ENCODE data around the gene TP73.

The TP73 gene

GRCh38 chr1:3687504-3687903 is 35.2 kb downstream of the TP73 start:
- Histone ChIP-seq H3K4me2 (ENCODE audit: low read length) (peak overlapping the region; percentile 70), H3K4me1 (ENCODE audit: low read length) (peaks cover 41% of the 10 kb centered on the region), H3K9me3 (ENCODE audit: insufficient read depth, low read length) (no peaks in the 10 kb centered on the region), H3K4me3 (ENCODE audit: low read length) (peak overlapping the region; percentile 65; the same call in 1 of the 2 replicates), H3K36me3 (replicated peaks; ENCODE audit: low read depth, low read length) (no peaks in the 10 kb centered on the region), H3K27ac (ENCODE audit: low read length) (no peak overlapping the region), H3K27me3 (ENCODE audit: low read depth, low read length) (peaks cover 5% of the 10 kb centered on the region), H3K9ac (ENCODE audit: low read length) (peak overlapping the region; percentile 61; the same call in 1 of the 2 replicates), H2AFZ (ENCODE audit: low read depth, low read length) (no peak overlapping the region), H3K79me2 (ENCODE audit: low read length) (no peaks in the 10 kb centered on the region), H4K20me1 (ENCODE audit: insufficient read depth, low read length) (no peaks in the 10 kb centered on the region)
- no peak for TF ChIP-seq CTCF (IDR thresholded peaks at IDR 0.05; ENCODE audit: low read depth, low read length)
- no peak for TF ChIP-seq EZH2phosphoT487 (IDR thresholded peaks at IDR 0.05; ENCODE audit: low read depth)

- Histone ChIP-seq H3K4me1 (ENCODE audit: low read length) (peaks cover 47% of the 10 kb centered on the region), H2AFZ (ENCODE audit: low read depth, low read length) (no peak overlapping the region), H3K9me3 (ENCODE audit: insufficient read depth, low read length) (no peaks in the 10 kb centered on the region), H3K27ac (ENCODE audit: low read length) (peak overlapping the region; percentile 49; the same call in 1 of the 2 replicates), H4K20me1 (ENCODE audit: insufficient read depth, low read length) (no peaks in the 10 kb centered on the region), H3K79me2 (ENCODE audit: low read length) (no peaks in the 10 kb centered on the region), H3K36me3 (replicated peaks; ENCODE audit: low read depth, low read length) (no peaks in the 10 kb centered on the region), H3K27me3 (ENCODE audit: low read depth, low read length) (peaks cover 5% of the 10 kb centered on the region), H3K4me3 (ENCODE audit: low read length) (peak overlapping the region; percentile 65), H3K9ac (ENCODE audit: low read length) (peak overlapping the region; percentile 61; the same call in 1 of the 2 replicates), H3K4me2 (ENCODE audit: low read length) (peak overlapping the region; percentile 70)
- TF ChIP-seq EZH2phosphoT487 (IDR thresholded peaks at IDR 0.05; ENCODE audit: low read depth) = no peak
- TF ChIP-seq CTCF (IDR thresholded peaks at IDR 0.05; ENCODE audit: low read depth, low read length) = no peak
Observed at GRCh38 chr1:3688356-3689137, 36.2 kb downstream of the TP73 start.

- peak overlapping the region; percentile 65; the same call in 1 of the 2 replicates for H3K4me3 ChIP-seq (ENCODE audit: low read length)
- TF ChIP-seq EZH2phosphoT487 (IDR thresholded peaks at IDR 0.05; ENCODE audit: low read depth) (no peak), CTCF (IDR thresholded peaks at IDR 0.05; ENCODE audit: low read depth, low read length) (no peak)
- no peaks in the 10 kb centered on the region for H3K36me3 ChIP-seq (replicated peaks; ENCODE audit: low read depth, low read length)
- peak overlapping the region; percentile 37; the same call in 1 of the 2 replicates for H3K9ac ChIP-seq (ENCODE audit: low read length)
- peaks cover 5% of the 10 kb centered on the region for H3K27me3 ChIP-seq (ENCODE audit: low read depth, low read length)
- H3K79me2 ChIP-seq (ENCODE audit: low read length) = no peaks in the 10 kb centered on the region
- H2AFZ ChIP-seq (ENCODE audit: low read depth, low read length) = peak overlapping the region; percentile 23; the same call in 1 of the 2 replicates
- H3K9me3 ChIP-seq (ENCODE audit: insufficient read depth, low read length) = no peaks in the 10 kb centered on the region
- H4K20me1 ChIP-seq (ENCODE audit: insufficient read depth, low read length) = no peaks in the 10 kb centered on the region
- H3K27ac ChIP-seq (ENCODE audit: low read length) = no peak overlapping the region
- H3K4me2 ChIP-seq (ENCODE audit: low read length) = peak overlapping the region; percentile 70
- peaks cover 47% of the 10 kb centered on the region for H3K4me1 ChIP-seq (ENCODE audit: low read length)
Observed at GRCh38 chr1:3689138-3689750, 36.9 kb downstream of the TP73 start.
